GM18508 (cell line): ENCODE results near the gene PRKCA.
"Not testable (repeated sequence)": the region's sequence is repeated elsewhere in the genome, so short reads cannot be mapped to it uniquely, and the experiment has no call there.

ENCODE experiments used
- ATAC-seq: cut with Tn5 transposase; IDR thresholded peaks from one replicate; pipeline ENCODE4 v1.9.1; 2021; ENCODE audit warnings: moderate number of reproducible peaks; ENCODE audit not compliant: insufficient read depth, unreplicated experiment

The PRKCA gene

DNA sequence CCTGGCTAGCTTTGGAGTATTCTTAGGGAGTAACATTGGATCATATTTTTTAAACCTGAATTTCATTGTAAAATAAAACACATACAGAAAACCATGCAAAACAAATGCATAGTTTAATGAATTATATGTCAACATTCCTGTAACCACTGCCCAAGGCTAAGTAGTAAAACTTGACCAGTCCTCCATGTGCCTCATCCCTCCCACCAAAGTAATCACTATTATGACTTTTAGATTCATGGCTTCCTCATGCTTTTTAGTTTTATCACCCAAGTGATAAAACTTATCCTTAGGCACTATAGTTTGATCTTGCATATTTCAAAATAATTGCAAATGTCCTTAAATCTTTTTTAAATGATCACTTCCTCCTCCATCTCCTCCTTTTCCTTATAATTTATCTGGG is 20.4 kb downstream of the PRKCA start:
- no peak for ATAC-seq

DNA sequence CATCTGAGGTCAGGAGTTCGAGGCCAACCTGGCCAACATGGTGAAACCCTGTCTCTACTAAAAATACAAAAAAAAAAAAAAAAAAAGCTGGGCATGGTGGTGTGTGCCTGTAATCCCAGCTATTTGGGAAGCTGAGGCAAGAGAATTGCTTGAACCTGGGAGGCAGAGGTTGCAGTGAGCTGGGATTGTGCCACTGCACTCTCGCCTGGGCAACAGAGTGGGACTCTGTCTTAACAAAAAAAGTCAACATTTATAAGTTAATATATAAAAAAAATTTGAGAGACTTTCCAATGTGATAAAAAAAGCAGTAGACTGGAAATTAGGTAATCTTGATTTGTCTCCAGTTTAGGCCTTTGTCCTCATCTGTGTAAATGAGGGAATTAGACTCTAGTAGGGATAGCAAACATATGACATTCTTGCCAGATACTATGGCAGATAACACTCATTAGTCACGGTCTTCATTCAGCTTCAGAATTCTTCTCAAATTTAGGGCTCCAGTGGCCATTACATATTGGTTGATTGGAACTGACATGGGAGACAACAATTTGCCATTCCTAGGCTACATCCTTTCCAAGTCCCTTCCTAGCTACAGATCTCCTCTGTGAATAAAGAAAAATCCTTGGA is 22.1 kb downstream of the PRKCA start:
- ATAC-seq, result not testable (repeated sequence)

DNA sequence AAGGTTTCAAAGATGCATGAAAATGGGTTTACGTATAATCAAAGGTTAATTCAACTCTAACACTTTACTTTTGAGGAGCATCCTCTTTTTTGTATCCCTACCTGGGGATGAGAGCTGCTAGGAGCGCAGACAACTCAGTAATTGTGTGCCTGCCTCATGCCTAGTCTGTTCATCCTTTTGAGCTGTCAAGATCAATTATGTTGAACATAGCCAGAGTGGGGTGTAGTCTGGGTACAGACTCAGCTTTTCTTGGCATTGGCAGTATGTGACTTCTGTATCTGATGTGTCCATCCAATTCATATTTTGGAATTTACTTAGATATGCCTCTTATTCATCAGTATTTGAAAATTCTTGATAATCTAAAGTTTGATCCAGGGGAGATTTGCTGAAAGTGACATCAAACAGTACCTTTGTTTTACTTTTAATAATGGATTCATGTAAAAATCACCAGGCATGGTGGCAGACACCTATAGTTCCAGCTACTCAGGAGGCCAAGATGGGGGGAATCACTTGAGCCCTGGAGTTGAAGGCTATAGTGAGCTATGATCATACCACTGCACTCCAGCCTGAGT is 24.1 kb downstream of the PRKCA start:
- no peak for ATAC-seq

DNA sequence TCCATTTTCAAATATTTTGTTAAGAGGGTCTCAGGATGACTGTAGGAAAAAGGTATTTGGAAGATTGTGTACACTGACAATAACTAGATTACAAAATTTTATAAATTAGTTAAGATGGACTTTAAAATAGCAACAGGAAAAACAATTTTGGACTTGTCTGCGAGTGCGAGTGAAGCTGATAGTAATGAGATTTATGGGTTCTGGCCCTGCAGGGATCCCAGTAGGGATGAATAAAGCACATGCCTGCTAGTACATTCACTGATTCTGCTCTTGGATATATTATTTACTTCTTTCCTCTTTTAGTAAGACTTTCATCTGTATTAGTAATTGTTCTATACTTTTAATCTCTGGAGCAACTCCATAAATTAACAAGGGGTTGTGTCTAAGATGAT is 28.2 kb downstream of the PRKCA start:
- no peak for ATAC-seq

DNA sequence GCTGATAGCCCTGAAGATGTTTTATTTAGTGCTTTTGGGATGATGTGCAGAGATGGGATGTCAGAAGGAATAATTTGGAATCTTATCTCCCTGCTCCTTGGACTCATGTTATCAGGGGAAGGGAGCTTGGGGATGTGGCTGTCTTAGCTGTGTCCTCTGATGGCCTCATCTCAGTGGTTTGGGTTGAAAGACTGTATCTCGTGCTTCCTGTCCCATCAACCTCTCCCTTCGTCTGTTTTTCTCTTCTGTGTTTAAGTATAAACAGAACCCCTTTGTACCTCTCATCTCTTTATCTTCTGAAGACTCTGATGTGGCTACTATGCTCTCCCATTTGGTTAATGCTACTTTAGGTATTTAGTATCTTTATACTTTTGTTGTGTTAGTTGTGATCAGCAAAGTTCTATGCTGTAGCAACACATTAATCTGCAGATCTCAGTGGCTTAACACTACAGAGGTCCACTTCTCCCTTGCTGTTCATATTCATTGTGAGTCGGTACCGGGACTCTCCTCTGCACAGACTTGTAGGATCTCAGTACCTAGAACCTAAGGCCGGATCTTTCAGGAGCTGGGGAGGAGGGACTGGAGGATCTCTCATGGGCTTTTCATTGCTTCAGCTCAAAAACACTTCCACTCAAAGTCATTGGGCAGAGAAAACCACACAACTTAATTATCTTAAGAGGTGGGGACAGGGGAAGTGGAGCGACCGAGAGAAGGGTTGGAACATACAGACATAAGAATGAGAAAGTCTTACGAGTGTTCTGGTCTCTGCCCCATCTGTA is 28.8 kb downstream of the PRKCA start:
- no peak for ATAC-seq

DNA sequence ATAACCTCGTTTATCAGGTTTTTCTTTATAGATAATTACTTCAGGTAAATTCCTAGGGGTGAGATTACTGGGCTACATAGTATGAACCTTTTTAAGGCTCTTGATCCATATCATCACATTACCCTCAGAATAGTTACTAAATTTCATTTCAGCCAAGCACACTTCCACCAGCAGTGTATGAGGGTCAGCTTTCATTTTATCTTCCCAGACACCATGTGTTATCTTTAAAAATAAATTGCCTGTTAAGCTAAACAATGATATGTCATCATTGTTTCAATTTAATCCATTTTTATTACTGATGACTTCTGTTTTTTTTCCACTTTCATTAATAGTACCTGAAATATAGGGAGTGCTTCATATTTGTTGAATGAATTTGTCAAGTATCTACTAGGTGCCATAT is 33.4 kb downstream of the PRKCA start:
- no peak for ATAC-seq

DNA sequence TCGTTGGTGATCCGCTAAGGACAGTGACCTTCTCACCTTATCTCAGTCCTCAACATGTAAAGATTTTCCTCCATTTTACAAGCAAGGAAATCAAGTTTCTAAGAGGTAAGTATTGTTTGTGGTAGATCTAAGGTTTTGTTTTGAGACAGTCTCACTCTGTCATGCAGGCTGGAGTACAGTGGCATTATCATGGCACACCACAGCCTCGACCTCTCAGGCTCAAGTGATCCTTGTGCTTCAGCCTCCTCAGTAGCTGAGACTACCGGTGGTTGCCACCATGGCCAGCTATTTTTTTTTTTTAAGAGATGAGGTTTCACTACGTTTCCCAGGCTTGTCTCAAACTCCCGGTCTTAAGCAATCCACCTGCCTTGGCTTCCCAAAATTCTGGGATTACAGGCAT is 34.9 kb downstream of the PRKCA start:
- ATAC-seq, result no peak

DNA sequence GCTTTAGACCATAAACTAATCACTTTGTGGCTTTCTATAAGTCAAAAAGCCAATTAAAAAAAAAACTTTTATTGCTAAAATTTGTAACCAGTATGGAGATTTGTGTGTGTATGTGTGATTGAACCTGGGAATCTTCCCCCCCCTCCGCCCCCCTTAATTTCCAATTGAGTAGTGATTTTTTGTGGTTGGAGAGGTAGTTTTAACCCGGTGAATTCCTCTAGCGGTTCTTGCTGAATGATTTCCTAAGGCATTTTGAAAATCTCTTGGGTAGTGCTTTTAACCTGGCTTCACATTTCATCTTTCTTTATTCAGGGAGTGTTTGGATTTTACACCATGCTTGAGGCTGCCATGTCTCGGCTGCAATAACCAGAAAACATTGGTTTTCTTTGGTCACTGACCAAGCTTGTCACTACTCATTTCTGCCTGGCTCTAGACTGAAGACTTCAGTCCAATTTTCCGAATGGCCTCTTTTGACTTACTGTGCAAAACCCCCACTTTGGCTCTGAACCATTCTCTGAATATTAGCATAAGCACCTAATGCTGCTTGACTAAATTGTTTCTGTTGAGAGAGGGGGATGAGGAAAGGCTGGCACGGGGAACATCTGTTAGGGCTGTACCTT is 35.6 kb downstream of the PRKCA start:
- no peak for ATAC-seq

DNA sequence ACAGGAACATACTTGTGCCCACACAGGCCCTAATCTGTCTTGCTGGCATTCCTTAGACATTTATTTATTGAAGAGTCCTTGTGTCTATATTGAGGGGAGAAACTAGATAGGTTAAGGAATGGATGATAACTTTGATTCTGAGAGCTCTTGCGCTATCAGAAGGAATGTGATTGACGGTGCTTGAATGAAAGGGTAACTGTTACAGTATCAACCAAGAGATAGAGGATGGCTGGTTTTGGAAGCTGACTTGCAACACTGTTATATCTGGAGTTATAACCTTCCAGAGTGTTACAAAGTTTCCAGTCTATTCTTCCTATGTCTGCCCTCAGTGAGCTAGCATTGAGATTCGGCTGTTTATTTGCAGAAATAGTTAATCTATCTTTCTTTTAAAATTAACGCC is 36.5 kb downstream of the PRKCA start:
- ATAC-seq, result no peak

DNA sequence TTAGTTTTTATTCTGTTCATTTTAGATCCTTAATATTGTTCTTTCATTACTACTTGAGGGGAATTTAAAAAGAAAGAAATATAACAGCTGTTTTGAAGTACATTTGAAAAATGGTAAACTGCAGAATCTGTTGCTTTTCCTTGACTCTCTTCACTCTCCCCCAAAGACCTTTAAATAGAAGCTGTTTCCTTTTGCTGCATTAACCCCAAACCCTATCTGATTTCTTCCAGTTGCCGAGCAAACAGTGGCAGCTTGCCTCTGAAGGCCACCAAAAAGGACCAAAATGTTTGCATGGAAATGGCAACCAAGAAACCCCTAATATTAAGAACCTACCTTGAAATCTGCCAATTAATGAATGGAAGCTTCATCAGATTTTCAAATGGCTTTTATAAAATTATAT is 37.1 kb downstream of the PRKCA start:
- no peak for ATAC-seq

DNA sequence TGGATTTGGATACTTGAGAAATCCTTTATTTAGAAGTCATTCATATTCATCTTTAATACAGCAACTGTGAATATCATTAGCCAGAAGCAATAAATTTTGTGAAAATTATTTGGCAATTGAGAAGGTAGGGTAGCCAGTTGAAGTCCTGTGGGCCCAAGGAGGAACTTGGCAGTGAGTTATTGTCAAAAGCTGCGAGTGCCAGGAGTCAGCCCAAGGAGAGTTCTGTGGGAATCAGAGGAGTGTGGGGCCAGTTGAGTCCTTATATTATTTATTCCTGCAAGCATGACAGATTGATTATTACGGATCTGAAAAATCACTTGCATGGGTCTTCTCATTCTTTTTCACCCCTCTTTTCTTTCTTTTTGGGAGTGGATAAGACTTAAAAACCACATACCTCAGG is 38.3 kb downstream of the PRKCA start:
- no peak for ATAC-seq

DNA sequence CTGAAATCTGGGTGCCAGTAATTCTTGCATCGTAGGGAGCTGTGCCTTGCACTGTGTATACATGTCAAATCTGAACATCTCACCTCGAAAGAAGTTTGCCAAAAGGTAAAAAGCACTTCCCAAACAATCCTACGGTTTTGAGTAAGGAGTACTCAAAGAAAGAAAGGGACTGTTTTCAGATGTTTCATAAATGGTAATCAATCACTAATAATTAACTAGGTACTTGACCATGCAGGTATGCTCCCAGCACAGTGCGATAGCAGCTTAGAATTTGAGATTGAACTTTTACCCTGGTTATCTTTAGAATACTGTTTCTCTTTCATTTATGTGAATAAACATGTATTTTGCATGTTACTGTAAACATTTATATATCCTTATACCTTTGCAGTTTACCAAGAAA is 39.0 kb downstream of the PRKCA start:
- no peak for ATAC-seq

DNA sequence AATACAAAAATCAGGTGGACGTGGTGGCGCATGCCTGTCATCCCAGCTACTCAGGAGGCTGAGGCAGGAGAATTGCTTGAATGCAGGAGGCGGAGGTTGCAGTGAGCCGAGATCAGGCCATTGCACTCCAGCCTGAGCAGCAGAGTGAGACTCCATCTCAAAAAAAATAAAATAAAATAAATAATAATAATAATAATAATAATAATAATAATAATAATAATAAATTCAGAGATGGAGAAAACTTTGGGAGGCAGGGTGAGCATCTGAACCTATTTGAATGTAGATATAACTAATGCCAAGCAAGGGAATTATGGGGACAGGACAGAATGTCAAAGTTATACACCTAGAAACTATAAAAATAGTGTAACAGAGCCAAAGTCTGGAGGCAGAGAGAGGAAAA is 39.9 kb downstream of the PRKCA start:
- ATAC-seq, result not testable (repeated sequence)

DNA sequence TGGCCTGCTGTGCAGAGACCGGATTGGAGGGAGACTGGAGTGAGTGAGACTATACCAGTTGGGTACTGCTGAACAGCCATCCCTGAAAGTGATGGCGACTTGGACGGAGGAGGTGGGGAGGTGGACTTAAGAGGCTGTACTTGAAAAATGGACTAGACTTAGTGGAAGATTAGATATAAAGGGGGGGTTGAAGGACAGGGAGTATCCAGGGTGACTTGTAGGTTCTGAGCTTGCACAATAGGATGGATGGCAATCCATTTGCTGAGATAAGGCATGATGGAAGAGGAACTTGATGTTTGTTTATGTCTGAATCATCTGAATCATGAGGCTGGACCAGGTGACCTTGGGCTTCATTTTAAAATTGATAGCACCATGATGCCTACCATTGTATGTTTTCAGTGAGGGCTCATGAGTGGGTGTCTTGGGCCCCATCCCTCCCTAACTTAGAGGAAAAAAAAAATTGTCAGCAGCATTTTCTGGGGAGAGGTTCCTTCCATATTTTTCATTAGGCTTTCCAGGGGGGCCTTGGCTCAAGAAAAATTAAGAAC is 41.2 kb downstream of the PRKCA start:
- ATAC-seq, result no peak

DNA sequence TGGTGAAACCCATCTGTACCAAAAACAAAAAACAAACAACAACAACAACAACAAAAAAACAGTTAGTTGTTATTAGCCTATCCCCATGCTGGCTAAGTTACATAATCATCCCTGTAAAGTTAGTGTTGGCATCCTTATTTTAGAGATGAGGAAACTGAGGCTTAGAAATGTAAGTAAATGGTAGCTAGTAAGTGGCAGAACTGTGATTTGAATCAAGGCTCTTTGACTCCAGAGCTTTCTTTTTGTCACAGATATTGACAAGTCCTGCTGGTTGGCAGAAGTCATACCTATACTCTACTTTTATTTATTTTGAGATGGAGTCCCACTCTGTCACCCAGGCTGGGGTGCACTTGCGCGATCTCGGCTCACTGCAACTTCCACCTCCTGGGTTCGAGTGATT is 42.1 kb downstream of the PRKCA start:
- no peak for ATAC-seq

DNA sequence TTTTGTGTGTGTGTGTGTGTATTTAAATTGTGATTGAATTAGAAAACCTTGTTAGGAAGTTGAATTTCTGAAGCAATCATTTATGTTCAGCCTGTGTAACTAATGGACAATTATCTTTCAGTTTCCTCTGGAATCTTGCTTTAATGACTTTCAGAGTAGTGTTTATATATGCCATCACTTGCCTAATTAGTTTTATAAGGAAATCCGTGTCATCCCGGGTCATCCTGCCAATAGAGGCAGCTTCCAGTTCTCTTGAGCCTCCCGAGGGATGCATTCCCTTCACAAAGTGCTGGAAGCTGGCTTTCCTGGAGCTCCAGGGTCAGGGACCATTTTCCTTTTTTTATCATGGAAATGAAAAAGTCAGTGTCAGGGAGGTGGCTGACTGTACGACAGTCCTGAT is 42.9 kb downstream of the PRKCA start:
- no peak for ATAC-seq

DNA sequence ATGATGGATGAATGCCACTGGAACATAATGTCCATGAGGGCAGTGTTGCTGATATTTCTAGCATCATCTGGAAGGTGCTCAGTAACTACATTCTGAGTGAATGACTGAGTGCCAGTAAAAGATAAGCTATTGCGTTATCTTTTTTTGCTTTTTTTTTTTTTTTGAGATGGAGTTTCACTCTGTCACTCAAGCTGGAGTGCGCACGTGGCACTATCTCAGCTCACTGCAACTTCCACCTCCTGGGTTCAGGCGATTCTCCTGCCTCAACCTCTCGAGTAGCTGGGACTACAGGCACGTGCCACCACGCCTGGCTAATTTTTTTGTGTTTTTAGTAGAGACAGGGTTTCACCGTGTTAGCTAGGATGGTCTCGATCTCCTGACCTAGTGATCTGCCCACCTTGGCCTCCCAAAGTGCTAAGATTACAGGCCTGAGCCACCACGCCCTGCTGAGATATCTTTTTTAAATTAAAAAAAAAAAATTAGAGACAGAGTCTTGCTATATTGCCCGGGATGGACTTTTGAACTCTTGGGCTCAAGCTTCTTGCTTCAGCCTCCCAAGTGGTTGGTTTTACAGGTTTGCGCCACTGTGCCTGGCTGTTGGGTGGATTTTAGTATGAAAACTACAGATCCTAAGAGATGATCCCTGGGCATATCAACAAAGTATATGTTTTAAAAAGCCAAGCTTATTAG is 43.7 kb downstream of the PRKCA start:
- ATAC-seq, result not testable (repeated sequence)

DNA sequence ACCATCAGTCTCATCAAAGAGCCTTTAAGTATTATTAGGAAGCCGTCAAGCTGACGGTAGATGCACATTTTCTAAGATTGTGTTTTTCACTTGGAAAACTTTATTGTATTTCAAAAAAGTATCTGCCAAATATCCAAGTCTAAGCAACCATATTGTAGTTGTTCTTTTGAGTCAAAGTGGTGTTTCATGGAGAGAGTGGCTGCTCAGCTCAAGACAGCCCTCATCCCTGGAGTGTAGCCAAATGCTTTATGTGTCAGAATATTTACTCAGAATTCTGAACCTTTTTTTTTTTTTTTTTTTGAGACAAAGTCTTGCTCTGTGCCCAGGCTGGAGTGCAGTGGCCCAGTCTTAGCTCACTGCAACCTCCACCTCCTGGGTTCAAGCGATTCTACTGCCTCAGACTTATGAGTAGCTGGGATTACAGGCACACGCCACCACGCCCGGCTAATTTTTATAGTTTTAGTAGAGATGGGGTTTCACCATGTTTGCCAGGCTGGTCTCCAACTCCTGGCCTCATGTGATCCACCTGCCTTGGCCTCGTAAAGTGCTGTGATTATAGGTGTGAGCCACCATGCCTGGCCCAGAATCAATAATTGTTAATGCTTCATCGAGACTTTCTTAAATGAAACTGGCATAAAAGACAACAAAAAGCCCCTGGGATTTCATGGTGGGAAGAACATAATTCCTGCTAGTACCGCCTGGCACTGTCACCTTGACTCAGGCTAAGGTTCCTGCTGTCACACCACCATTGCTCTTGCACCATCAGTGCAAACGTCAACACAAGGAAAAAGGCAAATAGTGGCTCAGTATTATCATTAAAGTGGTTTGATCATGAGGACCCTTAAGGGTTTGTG is 45.5 kb downstream of the PRKCA start:
- ATAC-seq, result no peak

DNA sequence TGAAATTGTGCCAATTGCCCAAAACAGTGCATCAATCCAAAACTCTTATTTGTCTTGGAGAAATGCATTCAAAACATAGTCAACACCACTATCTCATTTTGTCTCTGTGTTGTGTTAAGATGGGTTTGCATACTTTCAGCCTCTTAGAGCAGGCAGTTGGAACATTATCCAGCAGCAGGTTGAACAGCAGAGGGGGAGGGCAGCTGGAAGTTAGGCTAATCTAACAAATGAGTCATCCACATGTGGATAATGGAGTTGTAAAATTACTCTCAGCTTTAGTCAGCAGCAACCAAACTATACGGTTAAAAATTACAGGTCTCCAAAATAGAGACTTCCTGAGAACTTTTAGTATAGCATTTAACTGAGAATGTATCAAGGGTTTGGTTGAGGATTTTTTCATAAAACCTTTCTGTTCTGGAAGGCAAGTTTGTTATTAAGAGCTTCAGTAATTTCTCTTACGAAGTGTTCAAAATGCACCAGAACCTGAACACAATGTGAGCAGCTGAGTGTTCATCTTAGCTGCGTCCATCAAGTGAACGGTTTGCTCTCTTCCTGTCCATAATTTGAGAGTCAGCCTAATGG is 46.3 kb downstream of the PRKCA start:
- ATAC-seq, result no peak
